ENCODE results near the gene NASP. TPM values are rescaled to one million over a fixed set of nuclear protein-coding genes. Genes with fewer than 3 reads are reported as not detected.

The NASP gene
- total RNA-seq, 4 donors from 2014 or later = 44.3 to 79.7 (median 54.2) TPM

- TF ChIP-seq POLR2AphosphoS5 (IDR thresholded peaks at IDR 0.05) (no peak), EP300 (IDR thresholded peaks at IDR 0.05) (no peak)
- H3K4me3 ChIP-seq = no peak overlapping the region
- H3K27ac ChIP-seq = peak overlapping the region in 3 of 4 donors; percentile 22 to 60 (median 48)
- peaks cover 0 to 21% (median 9%) of the 10 kb centered on the region in 3 donors for H3K4me1 ChIP-seq
- no peaks in the 10 kb centered on the region for H3K27me3 ChIP-seq
- peaks cover 0 to 41% of the 10 kb centered on the region in 2 donors for H3K36me3 ChIP-seq
- WGBS, 2 donors (ENCODE audit: low coverage in 1 of 2) = 26% methylated on average over 4 of the region's 4 CpGs; no CpG with 5 or more reads in 1 of the 2 donors
- no peaks in the 10 kb centered on the region for H3K9me3 ChIP-seq
- no peak for ATAC-seq
These were observed 14.3 kb upstream of the NASP start for GRCh38 chr1:45569571-45569961.

DNA sequence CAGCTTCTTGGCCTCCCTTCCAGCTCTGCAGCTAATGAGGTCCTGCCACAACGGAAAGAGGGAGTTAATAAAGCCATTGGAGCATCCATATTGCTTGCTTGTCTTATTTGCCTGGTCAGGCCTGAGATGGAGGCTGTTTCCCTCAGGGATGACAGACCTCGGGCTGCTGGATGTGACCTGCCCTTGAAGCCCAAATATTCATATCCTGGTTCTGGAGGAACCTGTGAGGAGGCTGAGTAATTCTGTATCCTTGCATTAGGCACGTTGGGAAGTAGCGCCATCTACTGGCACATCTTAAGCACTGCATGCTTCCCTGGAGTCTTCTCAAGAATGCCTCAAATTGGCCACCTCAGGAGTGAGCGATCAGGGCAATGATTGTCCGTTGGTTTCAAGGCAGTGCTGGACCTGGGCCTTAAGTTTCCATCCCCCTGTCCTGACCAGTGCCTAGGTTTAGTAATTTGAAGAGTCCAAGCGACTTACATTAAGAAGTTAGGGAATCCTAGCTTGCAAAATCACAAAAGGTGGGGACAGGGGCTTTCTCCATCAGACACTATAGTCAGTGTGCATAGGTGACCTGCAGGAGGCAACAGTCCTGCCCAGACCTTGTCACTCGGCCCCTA lies 13.8 kb upstream of the NASP start:
- WGBS, 2 donors (ENCODE audit: low coverage in 1 of 2) = 0% methylated on average over 3 of the region's 8 CpGs; no CpG with 5 or more reads in 1 of the 2 donors

DNA sequence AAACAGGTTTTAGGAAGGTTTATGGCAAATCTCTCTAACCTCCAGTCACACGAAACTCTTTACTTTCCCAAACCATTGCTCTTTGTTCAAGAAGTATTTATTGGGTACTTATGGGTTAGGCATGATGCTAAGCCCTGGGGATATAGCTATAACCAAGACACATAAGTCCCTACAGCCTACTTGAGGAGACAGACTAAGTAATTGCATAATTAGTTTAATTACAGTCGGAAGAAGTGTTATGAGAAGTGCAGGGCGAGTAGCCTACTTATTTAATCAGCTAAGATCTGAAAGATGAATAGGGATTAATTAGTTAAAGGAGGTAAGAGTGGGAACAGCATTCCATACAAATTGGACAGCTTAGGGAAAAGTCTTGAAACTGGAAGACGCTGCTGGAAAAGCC lies 13.2 kb upstream of the NASP start:
- Histone ChIP-seq H3K9me3 (no peaks in the 10 kb centered on the region), H3K36me3 (peaks cover 0 to 41% of the 10 kb centered on the region in 2 donors)
- no peak for TF ChIP-seq EP300 (IDR thresholded peaks at IDR 0.05)
- TF ChIP-seq, protein P1, sequence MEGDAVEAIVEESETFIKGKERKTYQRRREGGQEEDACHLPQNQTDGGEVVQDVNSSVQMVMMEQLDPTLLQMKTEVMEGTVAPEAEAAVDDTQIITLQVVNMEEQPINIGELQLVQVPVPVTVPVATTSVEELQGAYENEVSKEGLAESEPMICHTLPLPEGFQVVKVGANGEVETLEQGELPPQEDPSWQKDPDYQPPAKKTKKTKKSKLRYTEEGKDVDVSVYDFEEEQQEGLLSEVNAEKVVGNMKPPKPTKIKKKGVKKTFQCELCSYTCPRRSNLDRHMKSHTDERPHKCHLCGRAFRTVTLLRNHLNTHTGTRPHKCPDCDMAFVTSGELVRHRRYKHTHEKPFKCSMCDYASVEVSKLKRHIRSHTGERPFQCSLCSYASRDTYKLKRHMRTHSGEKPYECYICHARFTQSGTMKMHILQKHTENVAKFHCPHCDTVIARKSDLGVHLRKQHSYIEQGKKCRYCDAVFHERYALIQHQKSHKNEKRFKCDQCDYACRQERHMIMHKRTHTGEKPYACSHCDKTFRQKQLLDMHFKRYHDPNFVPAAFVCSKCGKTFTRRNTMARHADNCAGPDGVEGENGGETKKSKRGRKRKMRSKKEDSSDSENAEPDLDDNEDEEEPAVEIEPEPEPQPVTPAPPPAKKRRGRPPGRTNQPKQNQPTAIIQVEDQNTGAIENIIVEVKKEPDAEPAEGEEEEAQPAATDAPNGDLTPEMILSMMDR (IDR thresholded peaks at IDR 0.05) = no peak
- no peak for TF ChIP-seq POLR2A (IDR thresholded peaks at IDR 0.05)
- no peak for TF ChIP-seq POLR2AphosphoS5 (IDR thresholded peaks at IDR 0.05)

More for the DNA sequence above, 13.8 kb upstream of the NASP start:
- Histone ChIP-seq H3K36me3 (peaks cover 0 to 41% of the 10 kb centered on the region in 2 donors), H3K4me3 (no peak overlapping the region), H3K27ac (peak overlapping the region in 3 of 4 donors; percentile 22 to 60 (median 48)), H3K4me1 (peaks cover 0 to 21% (median 9%) of the 10 kb centered on the region in 3 donors), H3K9me3 (no peaks in the 10 kb centered on the region), H3K27me3 (no peaks in the 10 kb centered on the region)
- ATAC-seq = peak; percentile 80
- TF ChIP-seq, protein P1 (IDR thresholded peaks at IDR 0.05) = peak in 3 of 4 experiments; percentile 95 to 97 (median 97)
- TF ChIP-seq POLR2A (IDR thresholded peaks at IDR 0.05) (no peak), POLR2AphosphoS5 (IDR thresholded peaks at IDR 0.05) (peak; percentile 36)

DNA sequence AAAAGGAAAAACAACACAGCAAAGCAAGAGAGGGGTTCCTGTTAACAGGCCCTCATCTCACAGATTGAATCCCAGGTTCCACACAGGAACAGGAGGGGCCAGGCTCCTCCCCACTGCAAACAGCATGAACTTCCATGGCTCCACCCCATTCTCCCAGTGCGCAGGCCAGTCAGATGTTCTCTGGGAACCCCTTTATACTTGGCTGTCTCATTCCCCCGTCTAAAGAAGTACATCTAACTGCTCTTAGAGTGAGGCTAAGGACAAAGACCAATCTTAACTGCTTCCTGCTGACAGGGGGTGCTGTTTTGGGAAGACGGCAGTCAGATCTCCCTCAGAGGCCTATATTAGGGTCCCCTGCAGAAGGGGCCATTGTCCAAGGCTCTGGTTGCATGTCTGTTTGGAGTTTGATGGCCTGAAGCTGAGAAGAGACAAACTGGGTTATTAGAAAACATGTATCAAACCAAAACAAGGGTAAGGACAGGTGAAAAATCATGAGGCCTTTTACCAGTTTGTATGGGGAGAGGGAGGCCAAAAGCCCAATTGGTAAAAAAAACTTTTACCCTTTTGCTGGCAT lies 10.5 kb upstream of the NASP start:
- Histone ChIP-seq H3K4me3 (no peak overlapping the region), H3K9me3 (no peaks in the 10 kb centered on the region), H3K36me3 (peaks cover 0 to 17% of the 10 kb centered on the region in 2 donors), H3K27ac (no peak overlapping the region), H3K27me3 (no peaks in the 10 kb centered on the region), H3K4me1 (peaks cover 0 to 7% (median 0%) of the 10 kb centered on the region in 3 donors)
- 30% methylated on average over 2 of the region's 3 CpGs; no CpG with 5 or more reads in 1 of the 2 donors for WGBS, 2 donors (ENCODE audit: low coverage in 1 of 2)
- ATAC-seq = no peak
- TF ChIP-seq POLR2AphosphoS5 (IDR thresholded peaks at IDR 0.05) (no peak), POLR2A (IDR thresholded peaks at IDR 0.05) (no peak), EP300 (IDR thresholded peaks at IDR 0.05) (no peak)
- TF ChIP-seq, protein P1 (IDR thresholded peaks at IDR 0.05) = no peak

More for the DNA sequence above, 13.2 kb upstream of the NASP start:
- no peak overlapping the region for H3K4me3 ChIP-seq
- H3K27me3 ChIP-seq = no peaks in the 10 kb centered on the region
- no peak for ATAC-seq
- H3K27ac ChIP-seq = no peak overlapping the region
- WGBS, 2 donors (ENCODE audit: low coverage in 1 of 2) = 73 to 76% methylated on average over 3 to 4 of the region's 4 CpGs
- H3K4me1 ChIP-seq = peaks cover 0 to 21% (median 9%) of the 10 kb centered on the region in 3 donors

DNA sequence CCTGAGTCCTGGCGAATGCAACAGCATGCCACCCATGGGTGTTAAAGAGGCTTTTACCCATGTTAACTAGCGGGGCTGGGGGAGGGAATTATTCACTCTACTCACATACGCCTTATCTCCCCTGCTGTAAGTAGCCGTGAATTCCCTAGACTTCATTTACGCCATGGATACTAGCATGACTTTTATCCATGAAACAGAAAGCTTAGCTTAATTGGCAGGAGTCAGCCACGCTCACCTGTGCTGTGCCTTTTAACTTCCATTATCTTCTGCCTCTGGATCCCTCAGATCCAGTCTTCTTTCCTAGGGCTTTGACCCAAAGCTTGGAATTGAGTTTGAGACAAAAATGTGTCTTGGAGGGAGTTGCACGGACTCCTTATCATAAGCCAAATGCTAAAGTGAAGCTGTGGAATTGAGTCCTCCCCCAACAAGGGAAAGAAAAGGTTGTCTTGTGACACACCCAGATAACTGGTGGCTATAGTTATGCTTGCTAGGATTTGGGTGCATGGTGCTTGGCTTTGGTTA lies 9.7 kb upstream of the NASP start:
- 88 to 91% methylated on average over 5 to 6 of the region's 7 CpGs for WGBS, 2 donors (ENCODE audit: low coverage in 1 of 2)
- ATAC-seq = no peak

More for the DNA sequence above, 9.7 kb upstream of the NASP start:
- no peak overlapping the region for H3K4me3 ChIP-seq
- H3K27ac ChIP-seq = no peak overlapping the region
- no peaks in the 10 kb centered on the region for H3K9me3 ChIP-seq
- H3K27me3 ChIP-seq = no peaks in the 10 kb centered on the region
- H3K36me3 ChIP-seq = peaks cover 0 to 8% of the 10 kb centered on the region in 2 donors
- TF ChIP-seq POLR2AphosphoS5 (IDR thresholded peaks at IDR 0.05) (no peak), POLR2A (IDR thresholded peaks at IDR 0.05) (no peak), EP300 (IDR thresholded peaks at IDR 0.05) (no peak)
- TF ChIP-seq, protein P1 (IDR thresholded peaks at IDR 0.05) = no peak
- H3K4me1 ChIP-seq = peaks cover 0 to 7% (median 0%) of the 10 kb centered on the region in 3 donors

All from gastroesophageal sphincter (tissue), 4 donors.